H1 (cell line): ENCODE measurements around the gene STEAP3. TPM values are rescaled to one million over a fixed set of nuclear protein-coding genes. Genes with fewer than 3 reads are reported as not detected.
A peak's percentile ranks its signal among the peaks of the same experiment; 100 is the strongest.
"Not testable (repeated sequence)": the region's sequence is repeated elsewhere in the genome, so short reads cannot be mapped to it uniquely, and the experiment has no call there.

Experiments
- CTCF ChIA-PET: fragments of 300-600 bp; sonication (Branson Sonifier 250); formaldehyde crosslinking; loops from one replicate; lab custom pipeline; 2021; ENCODE audit not compliant: partially characterized antibody; lab: Charles Lee
- POLR2A ChIA-PET: fragments of 300-600 bp; sonication (Branson Sonifier 250); formaldehyde crosslinking; loops from one replicate; lab custom pipeline; 2021; ENCODE audit warnings: inconsistent platforms; ENCODE audit not compliant: partially characterized antibody; lab: Charles Lee
- DNase-seq, 2 experiments: peaks; one replicate each; pipeline versions ENCODE4 v3.0.0 to v3.0.0-alpha.2; 2010 to 2022; ENCODE audit warnings: low spot score in 2 of 2, low read depth in 1 of 2, mixed read lengths in 1 of 2
- FAIRE-seq: peaks from 2 replicates; lab custom pipeline; 2011; peaks lifted over from hg19 to GRCh38; lab: Jason Lieb, UNC
- H2AFZ ChIP-seq: 2 replicates; pipeline ENCODE4 v1.8.1; 2012; ENCODE audit warnings: low read length, inconsistent platforms
- H2AK5ac ChIP-seq: 2 replicates; pipeline ENCODE4 v1.6.1; 2013; ENCODE audit warnings: low read depth, low read length
- H2BK120ac ChIP-seq: replicated peaks from 2 replicates; pipeline ENCODE3; 2013; ENCODE audit warnings: low read depth, low read length, inconsistent platforms
- H2BK12ac ChIP-seq: 2 replicates; pipeline ENCODE4 v1.6.1; 2013; ENCODE audit warnings: low read depth, low read length
- H2BK15ac ChIP-seq: 2 replicates; pipeline ENCODE4 v1.6.1; 2013; ENCODE audit warnings: low read length
- H2BK20ac ChIP-seq: 2 replicates; pipeline ENCODE4 v1.6.1; 2013; ENCODE audit warnings: low read length
- H2BK5ac ChIP-seq: 2 replicates; pipeline ENCODE4 v1.6.1; 2013; ENCODE audit warnings: low read depth, low read length
- H3K14ac ChIP-seq: 2 replicates; pipeline ENCODE4 v1.6.1; 2013; ENCODE audit warnings: inconsistent platforms; ENCODE audit not compliant: insufficient read length
- H3K18ac ChIP-seq: 2 replicates; pipeline ENCODE4 v1.6.1; 2013; ENCODE audit warnings: low read length; ENCODE audit errors: extremely low read depth
- H3K23ac ChIP-seq: 2 replicates; pipeline ENCODE4 v1.6.1; 2013; ENCODE audit warnings: inconsistent platforms; ENCODE audit not compliant: insufficient read length
- H3K23me2 ChIP-seq: 2 replicates; pipeline ENCODE4 v1.6.1; 2013; ENCODE audit warnings: low read depth, low read length
- H3K27ac ChIP-seq: 2 replicates; pipeline ENCODE4 v1.6.1; 2011; ENCODE audit warnings: low read depth, low read length, inconsistent platforms
- H3K27me3 ChIP-seq, 4 experiments: replicated peaks in 1 of 4; 1 replicate in 1 of 4; 2 replicates in 3 of 4; pipeline versions ENCODE4 v1.6.1 to v1.8.1; 2011 to 2013; ENCODE audit warnings: low read length in 3 of 4, mild to moderate bottlenecking in 3 of 4, inconsistent platforms in 2 of 4, mixed read lengths in 2 of 4, moderate library complexity in 1 of 4; ENCODE audit not compliant: control insufficient read depth in 3 of 4, insufficient read depth in 3 of 4; ENCODE audit errors: extremely low read depth in 1 of 4
- H3K36me3 ChIP-seq, 4 experiments: 2 replicates each; pipeline versions ENCODE4 v1.6.1 to v1.8.1; 2011 to 2013; ENCODE audit warnings: mild to moderate bottlenecking in 4 of 4, low read length in 3 of 4, moderate library complexity in 2 of 4, control low read depth in 1 of 4, inconsistent platforms in 1 of 4; ENCODE audit not compliant: insufficient read depth in 4 of 4, control insufficient read depth in 2 of 4
- H3K4ac ChIP-seq: replicated peaks from 2 replicates; pipeline ENCODE3; 2013; ENCODE audit warnings: low read length, low read depth, mixed read lengths, inconsistent platforms; ENCODE audit not compliant: insufficient read length
- H3K4me1 ChIP-seq, 4 experiments: replicated peaks in 1 of 4; 1 replicate in 1 of 4; 2 replicates in 3 of 4; pipeline versions ENCODE4 v1.6.1 to v1.8.1; 2011 to 2013; ENCODE audit warnings: low read length in 3 of 4, inconsistent platforms in 2 of 4, mixed read lengths in 1 of 4; ENCODE audit not compliant: insufficient read depth in 4 of 4, control insufficient read depth in 3 of 4
- H3K4me2 ChIP-seq, 2 experiments: 2 replicates each; pipeline versions ENCODE4 v1.6.1 to v1.8.1; 2011 to 2013; ENCODE audit warnings: low read depth in 2 of 2, low read length in 2 of 2, control low read depth in 1 of 2, inconsistent platforms in 1 of 2, mild to moderate bottlenecking in 1 of 2; ENCODE audit not compliant: insufficient read depth in 1 of 2
- H3K4me3 ChIP-seq, 4 experiments: fragments of 200-600, 300-600 bp in 1 of 4; sonication (generic), shearing (Covaris generic), sonication (Bioruptor Twin) in 1 of 4; 2 replicates each; pipeline versions ENCODE4 v1.5.1 to v1.8.1; 2011 to 2016; ENCODE audit warnings: low read length in 4 of 4, low read depth in 3 of 4, control low read depth in 2 of 4, inconsistent platforms in 2 of 4, mild to moderate bottlenecking in 2 of 4, mixed read lengths in 1 of 4, moderate library complexity in 1 of 4; ENCODE audit not compliant: insufficient read depth in 2 of 4; ENCODE audit errors: extremely low read depth in 1 of 4
- H3K56ac ChIP-seq: replicated peaks from 2 replicates; pipeline ENCODE3; 2013; ENCODE audit warnings: low read depth, mild to moderate bottlenecking, mixed read lengths, low read length, inconsistent platforms; ENCODE audit not compliant: insufficient read length
- H3K79me1 ChIP-seq: 2 replicates; pipeline ENCODE4 v1.6.1; 2013; ENCODE audit warnings: low read depth, low read length, control low read depth
- H3K79me2 ChIP-seq, 2 experiments: 2 replicates each; pipeline versions ENCODE4 v1.6.1 to v1.8.1; 2012 to 2013; ENCODE audit warnings: low read length in 2 of 2, mild to moderate bottlenecking in 2 of 2, inconsistent platforms in 1 of 2; ENCODE audit not compliant: insufficient read depth in 2 of 2, control insufficient read depth in 1 of 2
- H3K9ac ChIP-seq, 4 experiments: replicated peaks in 1 of 4; 1 replicate in 1 of 4; 2 replicates in 3 of 4; pipeline versions ENCODE4 v1.6.1 to v1.8.1; 2011 to 2013; ENCODE audit warnings: low read depth in 3 of 4, low read length in 3 of 4, control low read depth in 2 of 4, mild to moderate bottlenecking in 2 of 4, moderate library complexity in 2 of 4, inconsistent platforms in 1 of 4; ENCODE audit errors: extremely low read depth in 1 of 4
- H3K9me3 ChIP-seq, 2 experiments: 2 replicates each; pipeline versions ENCODE4 v1.6.1 to v1.8.1; 2012 to 2013; ENCODE audit warnings: mild to moderate bottlenecking in 2 of 2, moderate library complexity in 2 of 2, control low read depth in 1 of 2, inconsistent platforms in 1 of 2, low read depth in 1 of 2, low read length in 1 of 2, mixed read lengths in 1 of 2; ENCODE audit not compliant: insufficient read depth in 2 of 2
- H4K20me1 ChIP-seq, 2 experiments: replicated peaks in 1 of 2; 2 replicates each; pipeline versions ENCODE3 to v1.8.1; 2011 to 2013; ENCODE audit warnings: inconsistent platforms in 2 of 2, low read length in 2 of 2, mild to moderate bottlenecking in 1 of 2; ENCODE audit not compliant: insufficient read depth in 2 of 2, control insufficient read depth in 1 of 2
- H4K5ac ChIP-seq: 2 replicates; pipeline ENCODE4 v1.6.1; 2013; ENCODE audit warnings: low read length, low read depth, mixed read lengths, inconsistent platforms; ENCODE audit not compliant: insufficient read length
- H4K8ac ChIP-seq: 2 replicates; pipeline ENCODE4 v1.8.0; 2013; ENCODE audit warnings: mild to moderate bottlenecking, moderate library complexity, low read length, inconsistent platforms; ENCODE audit not compliant: insufficient read depth; ENCODE audit errors: extremely low read depth
- H4K91ac ChIP-seq: replicated peaks from 2 replicates; pipeline ENCODE3; 2013; ENCODE audit warnings: low read length, mixed read lengths, inconsistent platforms; ENCODE audit not compliant: insufficient read length
- WGBS, 2 experiments: shearing (Covaris generic) in 1 of 2; methylation state at CpG; one replicate each; pipeline versions ENCODE4 v1.1.6 to v1.1.7; 2013 to 2015; ENCODE audit warnings: low lambda C conversion rate in 2 of 2, mixed read lengths in 2 of 2, inconsistent platforms in 1 of 2, low coverage in 1 of 2, missing lambda C conversion rate in 1 of 2; ENCODE audit not compliant: insufficient replicate concordance in 2 of 2, insufficient coverage in 1 of 2, insufficient read length in 1 of 2; ENCODE audit errors: extremely low coverage in 1 of 2, missing lambda C conversion rate in 1 of 2; 5-methylcytosine and 5-hydroxymethylcytosine counted together
- polyA plus RNA-seq, 7 experiments: library from polyadenylated mRNA; depleted of rRNA in 3 of 7; stranded (reverse) in 5 of 7; unstranded in 2 of 7; fragments of >200 nt in 5 of 7; fragments of 200-250 nt in 2 of 7; gene quantifications; 1 replicate in 5 of 7; 2 replicates in 1 of 7; 4 replicates in 1 of 7; pipeline versions ENCODE4 v1.2.1 to v1.2.3, GENCODE V29; 2011 to 2013; ENCODE audit warnings: missing spikeins in 2 of 7, mixed read lengths in 2 of 7
- total RNA-seq: library from RNA; stranded (reverse); fragmentation: NEBNext Ultra II Directional; extraction: Animal tissue kit (Norgen Biotek cat#: 25700); gene quantifications from 2 replicates; pipeline ENCODE4 v1.2.1, GENCODE V29; 2021

The STEAP3 gene
- total and polyA plus RNA-seq, 2 of the 8 experiments (the other 6 are each of a cell fraction or from before 2014, with no cell fraction given), result 21.7 to 27.9 TPM

DNA sequence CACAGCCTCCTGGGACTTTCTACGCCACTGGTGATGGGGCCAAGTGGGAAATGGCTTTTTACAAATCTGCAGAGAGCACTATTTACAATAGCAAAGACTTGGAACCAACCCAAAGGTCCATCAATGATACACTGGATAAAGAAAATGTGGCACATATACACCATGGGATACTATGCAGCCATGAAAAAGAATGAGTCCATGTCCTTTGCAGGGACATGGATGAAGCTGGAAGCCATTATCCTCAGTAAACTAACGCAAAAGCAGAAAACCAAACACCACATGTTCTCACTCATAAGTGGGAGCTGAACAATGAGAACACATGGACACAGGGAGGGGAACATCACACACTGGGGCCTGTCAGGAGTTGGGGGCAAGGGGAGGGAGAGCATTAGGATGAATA lies 54.8 kb downstream of the STEAP3 start:
- H2BK12ac ChIP-seq, POLR2A ChIA-PET, H3K79me1 ChIP-seq, H2AFZ ChIP-seq, H3K27ac ChIP-seq, H4K8ac ChIP-seq, H3K4me1 ChIP-seq, H3K9me3 ChIP-seq, H3K56ac ChIP-seq, H2BK15ac ChIP-seq, H3K79me2 ChIP-seq, H3K14ac ChIP-seq, CTCF ChIA-PET, H4K20me1 ChIP-seq, H2AK5ac ChIP-seq, H3K27me3 ChIP-seq, H2BK5ac ChIP-seq, H4K91ac ChIP-seq, H4K5ac ChIP-seq, H3K23me2 ChIP-seq, H3K4me2 ChIP-seq, FAIRE-seq, H3K23ac ChIP-seq, H2BK20ac ChIP-seq, H3K18ac ChIP-seq, H2BK120ac ChIP-seq, H3K9ac ChIP-seq, H3K4me3 ChIP-seq, H3K4ac ChIP-seq, H3K36me3 ChIP-seq: not testable (repeated sequence)
- peak in 1 of 2 experiments; percentile 19 for DNase-seq
- 88% methylated on average over 2 of the region's 2 CpGs; no CpG with 5 or more reads in 1 of the 2 experiments for WGBS, 2 experiments
